GM12874 (cell line): Measurements from ENCODE around the gene UGT1A6.

ENCODE experiments used
- CTCF ChIP-seq: IDR thresholded peaks from 2 replicates; pipeline ENCODE4 v1.5.1; 2011; ENCODE audit warnings: low read depth, mild to moderate bottlenecking, control low read depth, low read length, moderate library complexity; ENCODE audit not compliant: insufficient read depth

The UGT1A6 gene

GRCh38 chr2:233745073-233745755 lies 52.5 kb downstream of the UGT1A6 start:
- TF ChIP-seq CTCF, result no peak

GRCh38 chr2:233746475-233747282 lies 54.0 kb downstream of the UGT1A6 start:
- TF ChIP-seq CTCF, result no peak

GRCh38 chr2:233747283-233747544 lies 54.5 kb downstream of the UGT1A6 start:
- no peak for TF ChIP-seq CTCF

- TF ChIP-seq CTCF, result no peak
Observed at GRCh38 chr2:233754872-233755611, 62.4 kb downstream of the UGT1A6 start.

GRCh38 chr2:233756429-233757081 lies 63.9 kb downstream of the UGT1A6 start:
- no peak for TF ChIP-seq CTCF

GRCh38 chr2:233758141-233758540 lies 65.5 kb downstream of the UGT1A6 start:
- TF ChIP-seq CTCF, result no peak

- no peak for TF ChIP-seq CTCF
Observed at GRCh38 chr2:233758849-233759248, 66.2 kb downstream of the UGT1A6 start.
